Astrocyte (in vitro differentiated cells and primary cell): ENCODE data around the gene PDE7B.

Experiments used
- CTCF ChIP-seq: IDR thresholded peaks from 2 replicates; pipeline ENCODE4 v1.5.1; 2011; ENCODE audit warnings: low read depth, mild to moderate bottlenecking, inconsistent platforms, low read length, moderate library complexity; ENCODE audit not compliant: insufficient read depth
- EZH2 ChIP-seq: IDR thresholded peaks from 2 replicates; pipeline ENCODE4 v1.6.1; 2012; ENCODE audit warnings: mild to moderate bottlenecking, low read length, inconsistent platforms; ENCODE audit not compliant: insufficient read depth

GRCh38 chr6:135853227-135853626 is 1.7 kb downstream of the PDE7B start:
- TF ChIP-seq CTCF (no peak), EZH2 (no peak)
